Fibroblast of mammary gland (primary cell): Measurements from ENCODE around the gene SDK2.

ENCODE experiments used
- DNase-seq: peaks from one replicate; pipeline ENCODE4 v3.0.0-alpha.2; 2010; ENCODE audit warnings: low read depth
- H3K4me3 ChIP-seq: 2 replicates; pipeline ENCODE4 v1.5.1; 2011; ENCODE audit warnings: low read depth, mild to moderate bottlenecking, low read length, moderate library complexity; ENCODE audit not compliant: control insufficient read depth
- TF ChIP-seq, protein P1 (sequence below): conservative IDR thresholded peaks from 2 replicates; pipeline ENCODE4 v1.5.1; 2011; ENCODE audit warnings: low read depth, low read length, inconsistent platforms; ENCODE audit not compliant: control insufficient read depth, insufficient read depth

SDK2 gene

DNA sequence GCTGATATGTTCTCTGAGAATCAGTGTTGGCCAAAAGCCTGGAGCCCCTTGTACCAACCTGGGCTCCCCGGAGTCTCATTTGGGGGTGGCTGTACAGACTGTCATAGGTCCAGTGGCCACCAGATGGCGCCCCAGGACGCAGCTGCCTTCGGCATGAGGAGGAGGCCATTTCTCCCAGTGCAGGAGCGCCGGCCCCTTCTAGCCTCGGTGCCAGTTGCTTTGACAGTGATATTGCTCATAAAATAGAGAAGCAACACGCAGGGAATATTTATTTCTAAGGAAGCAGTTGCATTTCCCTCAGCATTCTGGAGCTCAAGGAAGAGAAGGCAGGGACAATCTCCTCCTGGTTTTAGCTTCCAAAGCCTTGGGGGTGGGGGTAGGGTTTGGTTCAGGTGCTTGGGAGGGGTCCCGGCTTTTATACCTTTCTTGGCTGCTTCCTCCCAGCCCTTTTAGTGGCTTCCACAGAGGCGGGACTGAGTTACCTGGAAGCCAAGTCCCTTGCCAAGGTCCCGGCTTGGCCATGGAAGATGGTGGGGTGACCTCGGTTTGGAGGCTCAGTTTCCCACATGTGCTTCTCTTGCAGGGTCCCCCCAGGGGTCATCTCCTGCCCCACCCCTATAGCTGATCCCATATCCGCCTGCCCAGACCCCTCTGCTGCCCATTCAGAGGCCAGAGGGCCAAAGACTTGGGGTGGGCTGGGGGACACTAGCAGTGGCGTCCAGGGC lies 214.6 kb downstream of the SDK2 start:
- peak; percentile 72 for DNase-seq
- TF ChIP-seq, protein P1, sequence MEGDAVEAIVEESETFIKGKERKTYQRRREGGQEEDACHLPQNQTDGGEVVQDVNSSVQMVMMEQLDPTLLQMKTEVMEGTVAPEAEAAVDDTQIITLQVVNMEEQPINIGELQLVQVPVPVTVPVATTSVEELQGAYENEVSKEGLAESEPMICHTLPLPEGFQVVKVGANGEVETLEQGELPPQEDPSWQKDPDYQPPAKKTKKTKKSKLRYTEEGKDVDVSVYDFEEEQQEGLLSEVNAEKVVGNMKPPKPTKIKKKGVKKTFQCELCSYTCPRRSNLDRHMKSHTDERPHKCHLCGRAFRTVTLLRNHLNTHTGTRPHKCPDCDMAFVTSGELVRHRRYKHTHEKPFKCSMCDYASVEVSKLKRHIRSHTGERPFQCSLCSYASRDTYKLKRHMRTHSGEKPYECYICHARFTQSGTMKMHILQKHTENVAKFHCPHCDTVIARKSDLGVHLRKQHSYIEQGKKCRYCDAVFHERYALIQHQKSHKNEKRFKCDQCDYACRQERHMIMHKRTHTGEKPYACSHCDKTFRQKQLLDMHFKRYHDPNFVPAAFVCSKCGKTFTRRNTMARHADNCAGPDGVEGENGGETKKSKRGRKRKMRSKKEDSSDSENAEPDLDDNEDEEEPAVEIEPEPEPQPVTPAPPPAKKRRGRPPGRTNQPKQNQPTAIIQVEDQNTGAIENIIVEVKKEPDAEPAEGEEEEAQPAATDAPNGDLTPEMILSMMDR, result peak; percentile 85
- H3K4me3 ChIP-seq, result no peak overlapping the region

DNA sequence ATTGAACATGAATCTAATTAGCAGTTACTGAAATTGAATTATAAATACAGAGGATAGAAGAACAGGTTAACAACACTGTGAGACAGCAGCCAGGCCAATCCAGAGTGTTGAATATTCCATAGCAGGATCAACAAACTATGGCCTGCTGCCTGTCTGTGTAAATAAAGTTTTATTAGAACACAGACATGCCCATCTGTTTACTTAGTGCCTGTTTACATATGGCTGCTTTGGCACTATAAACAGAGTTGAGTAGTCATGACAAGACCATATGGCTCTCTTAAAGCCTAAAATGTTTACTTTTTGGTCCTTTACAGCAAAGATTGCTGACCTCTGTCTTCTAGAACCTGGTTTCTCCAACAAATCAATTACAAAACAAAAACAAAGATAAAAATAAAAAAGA lies 217.0 kb downstream of the SDK2 start:
- no peak for DNase-seq
- H3K4me3 ChIP-seq, result no peak overlapping the region
- TF ChIP-seq, protein P1, result no peak

DNA sequence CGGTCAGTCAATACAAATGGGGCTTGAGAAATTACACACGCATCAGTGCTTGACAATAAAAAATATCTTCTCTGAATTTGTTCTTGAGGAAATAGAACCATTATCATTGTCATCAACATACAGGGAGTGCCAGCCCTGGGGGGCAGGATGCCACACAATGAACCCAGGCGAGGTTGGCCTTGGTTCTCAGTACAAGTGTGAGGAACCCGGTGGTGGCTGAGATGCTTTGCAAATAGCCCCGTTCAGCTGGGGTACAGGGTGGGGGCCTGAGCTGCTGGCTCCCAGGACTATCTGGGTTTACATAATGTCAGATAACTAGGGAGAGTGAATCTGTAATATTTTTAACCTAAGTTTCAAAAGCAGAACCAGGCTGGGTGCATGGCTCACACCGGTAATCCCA lies 219.7 kb downstream of the SDK2 start:
- no peak overlapping the region for H3K4me3 ChIP-seq
- TF ChIP-seq, protein P1, result no peak
- DNase-seq, result no peak

DNA sequence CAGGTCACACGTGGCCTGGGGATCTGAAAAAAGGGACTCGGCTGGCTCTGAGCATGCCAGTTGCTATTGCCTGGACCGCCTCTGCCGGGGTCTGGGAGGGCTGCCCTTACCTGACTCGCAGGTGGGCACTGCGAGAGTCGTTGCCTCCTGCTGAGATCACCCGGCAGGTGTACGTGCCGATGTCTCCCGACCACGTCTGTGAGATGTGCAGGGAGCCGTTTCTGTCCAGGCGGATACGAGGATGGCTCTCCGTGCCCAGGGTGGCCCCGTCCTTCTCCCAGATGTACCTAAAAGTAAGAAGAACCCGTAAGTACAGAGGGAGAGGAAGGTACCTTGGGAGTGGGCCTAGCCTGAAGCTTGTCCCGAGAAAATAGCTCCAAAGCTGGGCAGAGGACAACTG lies 220.4 kb downstream of the SDK2 start:
- H3K4me3 ChIP-seq, result no peak overlapping the region
- TF ChIP-seq, protein P1, result no peak
- DNase-seq, result no peak

DNA sequence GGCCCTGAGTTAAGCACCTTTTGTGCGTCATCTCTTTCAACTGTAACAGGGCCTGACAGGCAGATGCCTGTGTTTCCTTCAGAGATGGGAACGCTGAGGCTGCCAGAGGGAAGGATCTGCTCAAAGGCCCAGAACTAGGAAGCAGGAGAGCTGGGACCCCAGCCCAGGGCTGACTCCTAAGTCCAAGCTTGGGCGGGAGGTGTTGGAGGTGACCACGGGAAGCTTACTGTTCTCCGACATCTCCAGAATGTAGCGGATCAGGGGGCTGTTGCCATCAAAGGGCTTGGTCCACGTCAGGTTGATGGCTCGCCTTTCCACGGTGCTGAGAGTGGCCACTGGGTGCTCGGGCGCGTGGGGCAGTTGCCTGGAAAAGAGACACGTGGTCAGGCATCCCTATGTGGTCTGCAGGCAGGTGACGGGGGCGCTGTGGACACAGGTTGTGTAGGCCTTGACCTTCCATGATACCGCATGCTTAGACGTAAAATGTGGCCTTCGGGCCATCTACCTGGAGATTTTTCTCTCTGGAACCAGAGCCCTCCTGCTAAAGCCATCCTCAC lies 221.0 kb downstream of the SDK2 start:
- TF ChIP-seq, protein P1, result no peak
- H3K4me3 ChIP-seq, result no peak overlapping the region
- no peak for DNase-seq

DNA sequence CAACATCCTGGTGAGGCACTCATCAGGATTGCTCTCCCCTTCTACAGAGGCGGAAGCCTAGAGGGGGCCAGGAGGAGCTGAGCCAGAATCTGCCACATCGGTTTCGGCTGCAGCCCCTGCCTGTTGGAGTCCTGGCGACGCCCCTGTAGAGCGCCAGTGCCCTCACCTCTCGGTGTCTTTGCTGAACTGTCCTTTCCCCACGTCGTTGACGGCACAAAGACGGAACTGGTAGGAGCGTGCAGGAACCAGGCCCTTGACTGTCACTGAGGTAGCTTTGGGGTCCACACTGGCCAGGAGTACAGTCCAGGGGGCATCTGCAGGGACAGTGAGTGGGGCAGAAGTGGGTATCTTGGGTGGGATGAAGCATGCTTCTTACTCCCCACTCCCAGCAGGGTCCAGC lies 222.1 kb downstream of the SDK2 start:
- no peak for DNase-seq
- H3K4me3 ChIP-seq, result no peak overlapping the region
- TF ChIP-seq, protein P1, result no peak
